ENCODE measurements around the gene SIPA1L2. TPM values are rescaled to one million over a fixed set of nuclear protein-coding genes. Genes with fewer than 3 reads are reported as not detected.

Gene SIPA1L2
- total RNA-seq, 1 experiment from 2014 or later: 12.5 TPM

GRCh38 chr1:232627171-232627570 is 2.8 kb downstream of the SIPA1L2 start:
- BruUV-seq (replicated peaks): no TSS peak
- Histone ChIP-seq H3K9me3 (ENCODE audit: control insufficient read depth in 1 of 2, insufficient read depth in 1 of 2, low read depth in 1 of 2, low read length in 2 of 2) (no peaks in the 10 kb centered on the region), H3K9me2 (ENCODE audit: insufficient read depth) (no peaks in the 10 kb centered on the region), H3K4me3 (replicated peaks in 1 of 2; ENCODE audit: low read depth in 1 of 2, low read length in 2 of 2) (no peak overlapping the region), H3K27ac (ENCODE audit: low read depth, low read length) (no peak overlapping the region), H3K36me3 (ENCODE audit: control insufficient read depth in 1 of 2, insufficient read depth in 2 of 2, low read length in 2 of 2) (no peaks in the 10 kb centered on the region), H3K9ac (ENCODE audit: low read length) (no peak overlapping the region), H4K20me1 (ENCODE audit: insufficient read depth) (no peaks in the 10 kb centered on the region), H2AFZ (ENCODE audit: low read depth, low read length, poor library complexity, severe bottlenecking) (no peak overlapping the region), H3K79me2 (ENCODE audit: insufficient read depth, low read length) (no peaks in the 10 kb centered on the region), H3K4me2 (ENCODE audit: low read length) (0 out of 2 replicates have a peak overlapping the region, but pooled peaks have one; percentile 0), H3K27me3 (ENCODE audit: insufficient read depth, low read length) (no peaks in the 10 kb centered on the region), H3K4me1 (ENCODE audit: control insufficient read depth in 1 of 2, insufficient read depth in 2 of 2, low read length in 2 of 2) (peaks cover 27 to 59% of the 10 kb centered on the region in 2 experiments; a peak in 3 of 4 replicates)
- ChIA-PET RAD21 (ENCODE audit: low non-redundant PET in 1 of 2, low total read pairs in 2 of 2, uncharacterized antibody in 2 of 2, unreplicated experiment in 2 of 2) (interaction anchor here (0.7 to 1.1 kb wide), 3 partner anchors 107 to 761 kb away, joined by 4 to 6 read pairs (median 4); no protein-coding TSS in a partner anchor), POLR2A (interaction anchor here (0.8 to 1.0 kb wide), 2 partner anchors 14 to 241 kb away, joined by 3 to 5 read pairs; no protein-coding TSS in a partner anchor), CTCF (interaction anchor here (0.7 to 1.8 kb wide), 16 partner anchors 12 to 902 kb away, joined by 3 to 29 read pairs (median 4); no protein-coding TSS in a partner anchor)
- TF ChIP-seq MAX (IDR thresholded peaks at IDR 0.05) (no peak), EZH2 (IDR thresholded peaks at IDR 0.05) (no peak), ZNF274 (IDR thresholded peaks at IDR 0.05; ENCODE audit: low read depth, low read length) (no peak), CEBPB (IDR thresholded peaks at IDR 0.05; ENCODE audit: low read depth) (no peak), TCF7L2 (IDR thresholded peaks at IDR 0.05; ENCODE audit: borderline replicate concordance, extremely low read depth, insufficient read depth, insufficient read length) (no peak), ATF3 (IDR thresholded peaks at IDR 0.05) (no peak), EGR1 (IDR thresholded peaks at IDR 0.05; ENCODE audit: low read depth) (no peak)
- ATAC-seq (no peak), DNase-seq (ENCODE audit: low read depth, low spot score) (no peak)
- intact Hi-C loops (cut with micrococcal nuclease): loop anchor here (2.0 to 10.0 kb wide), 4 partner anchors 412 to 902 kb away; no protein-coding TSS in a partner anchor

- Histone ChIP-seq H3K9me3 (ENCODE audit: control insufficient read depth in 1 of 2, insufficient read depth in 1 of 2, low read depth in 1 of 2, low read length in 2 of 2) (no peaks in the 10 kb centered on the region), H3K36me3 (ENCODE audit: control insufficient read depth in 1 of 2, insufficient read depth in 2 of 2, low read length in 2 of 2) (no peaks in the 10 kb centered on the region), H4K20me1 (ENCODE audit: insufficient read depth) (no peaks in the 10 kb centered on the region), H3K79me2 (ENCODE audit: insufficient read depth, low read length) (no peaks in the 10 kb centered on the region), H3K9ac (ENCODE audit: low read length) (no peak overlapping the region), H3K4me1 (ENCODE audit: control insufficient read depth in 1 of 2, insufficient read depth in 2 of 2, low read length in 2 of 2) (peaks cover 34 to 67% of the 10 kb centered on the region in 2 experiments; a peak in 3 of 4 replicates), H2AFZ (ENCODE audit: low read depth, low read length, poor library complexity, severe bottlenecking) (no peak overlapping the region), H3K4me3 (replicated peaks in 1 of 2; ENCODE audit: low read depth in 1 of 2, low read length in 2 of 2) (no peak overlapping the region), H3K27ac (ENCODE audit: low read depth, low read length) (no peak overlapping the region), H3K9me2 (ENCODE audit: insufficient read depth) (no peaks in the 10 kb centered on the region), H3K27me3 (ENCODE audit: insufficient read depth, low read length) (no peaks in the 10 kb centered on the region), H3K4me2 (ENCODE audit: low read length) (no peak overlapping the region)
- TF ChIP-seq POLR2A (IDR thresholded peaks at IDR 0.05; ENCODE audit: borderline replicate concordance, extremely low read depth, insufficient read depth, insufficient read length) (no peak), TCF7L2 (IDR thresholded peaks at IDR 0.05; ENCODE audit: borderline replicate concordance, extremely low read depth, insufficient read depth, insufficient read length) (no peak), CEBPB (IDR thresholded peaks at IDR 0.05; ENCODE audit: low read depth) (no peak), RAD21 (IDR thresholded peaks at IDR 0.05; ENCODE audit: low read depth) (no peak), CTCF (IDR thresholded peaks at IDR 0.05 in 2 of 3, conservative IDR thresholded peaks at IDR 0.05 in 1 of 3; ENCODE audit: borderline replicate concordance in 1 of 3, insufficient read depth in 1 of 3, low read depth in 2 of 3, low read length in 2 of 3) (no peak), YY1 (IDR thresholded peaks at IDR 0.05; ENCODE audit: extremely low read depth, insufficient replicate concordance, low read depth, low read length) (no peak), SP1 (IDR thresholded peaks at IDR 0.05; ENCODE audit: low read depth) (no peak), EZH2phosphoT487 (IDR thresholded peaks at IDR 0.05; ENCODE audit: borderline replicate concordance) (no peak), ZFX (IDR thresholded peaks at IDR 0.05) (no peak), SIN3A (IDR thresholded peaks at IDR 0.05; ENCODE audit: low read depth) (no peak), ZNF274 (IDR thresholded peaks at IDR 0.05; ENCODE audit: low read depth, low read length) (no peak)
- ChIA-PET RAD21 (ENCODE audit: low non-redundant PET in 1 of 2, low total read pairs in 2 of 2, uncharacterized antibody in 2 of 2, unreplicated experiment in 2 of 2) (no interaction called here), CTCF (interaction anchor here (1.8 kb wide), 1 partner anchor 579 kb away, joined by 6 read pairs; no protein-coding TSS in a partner anchor), POLR2A (no interaction called here)
- ATAC-seq (no peak), DNase-seq (ENCODE audit: low read depth, low spot score) (no peak)
- no TSS peak for BruUV-seq (replicated peaks)
- intact Hi-C loops (cut with micrococcal nuclease): loop anchor here (2.0 to 10.0 kb wide), 4 partner anchors 412 to 902 kb away; no protein-coding TSS in a partner anchor
These were observed 3.5 kb downstream of the SIPA1L2 start for GRCh38 chr1:232626452-232626851.

All from HCT116 (cell line).